Caco-2 (cell line): ENCODE results near the gene P2RX1. TPM values are rescaled to one million over a fixed set of nuclear protein-coding genes. Genes with fewer than 3 reads are reported as not detected.

Source experiments
- BruUV-seq: library from RNA; stranded (reverse); fragments of 400-500 nt; replicated peaks from 2 replicates; lab custom pipeline; 2021; lab: Mats Ljungman, UMichigan
- CTCF ChIA-PET: fragments of 300-600 bp; sonication (Branson Sonifier 250); formaldehyde crosslinking; loops from one replicate; lab custom pipeline; 2022; ENCODE audit warnings: antibody characterized with exemption; lab: Charles Lee
- POLR2A ChIA-PET: fragments of 300-600 bp; sonication (Branson Sonifier 250); formaldehyde crosslinking; loops from one replicate; lab custom pipeline; 2022; ENCODE audit warnings: antibody characterized with exemption; lab: Charles Lee
- DNase-seq, 2 experiments: peaks; one replicate each; pipeline versions ENCODE4 v3.0.0 to v3.0.0-alpha.2; 2020 to 2022
- H3K27me3 ChIP-seq: replicated peaks from 2 replicates; pipeline ENCODE4 v1.6.0; 2011; ENCODE audit warnings: low read length; ENCODE audit not compliant: control insufficient read depth, insufficient read depth
- H3K36me3 ChIP-seq: 2 replicates; pipeline ENCODE4 v1.5.1; 2011; ENCODE audit warnings: low read length; ENCODE audit not compliant: control insufficient read depth, insufficient read depth
- H3K4me1 ChIP-seq: fragments of 250-450 bp; sonication (Bioruptor Pico); 2 replicates; pipeline ENCODE4 v1.5.1; 2020; ENCODE audit warnings: mild to moderate bottlenecking
- H3K4me3 ChIP-seq: 2 replicates; pipeline ENCODE4 v1.5.1; 2011; ENCODE audit warnings: low read depth, mild to moderate bottlenecking, control low read depth, low read length
- H3K9me3 ChIP-seq: fragments of 250-450 bp; sonication (Bioruptor Pico); 2 replicates; pipeline ENCODE4 v1.5.1; 2020; ENCODE audit warnings: mild to moderate bottlenecking, moderate library complexity
- H3K27ac Mint-ChIP-seq: one replicate; pipeline ENCODE4 v1.8.0; 2022; ENCODE audit warnings: mixed read lengths; ENCODE audit not compliant: unreplicated experiment
- H3K27me3 Mint-ChIP-seq: one replicate; pipeline ENCODE4 v1.8.0; 2022; ENCODE audit warnings: mixed read lengths; ENCODE audit not compliant: insufficient read depth, unreplicated experiment
- H3K36me3 Mint-ChIP-seq: one replicate; pipeline ENCODE4 v1.8.0; 2022; ENCODE audit warnings: mild to moderate bottlenecking, mixed read lengths; ENCODE audit not compliant: insufficient read depth, unreplicated experiment
- H3K4me1 Mint-ChIP-seq: one replicate; pipeline ENCODE4 v1.8.0; 2022; ENCODE audit warnings: low read depth, mixed read lengths; ENCODE audit not compliant: unreplicated experiment
- H3K4me3 Mint-ChIP-seq: one replicate; pipeline ENCODE4 v1.8.0; 2022; ENCODE audit warnings: mild to moderate bottlenecking, moderate library complexity, mixed read lengths; ENCODE audit not compliant: unreplicated experiment
- H3K9me3 Mint-ChIP-seq: one replicate; pipeline ENCODE4 v1.8.0; 2022; ENCODE audit warnings: mixed read lengths; ENCODE audit not compliant: unreplicated experiment
- CTCF ChIP-seq, 2 experiments: fragments of 200-600 bp in 1 of 2; IDR thresholded peaks; 1 replicate in 1 of 2; 2 replicates in 1 of 2; pipeline versions ENCODE4 v1.5.1 to v1.8.0; 2011 to 2022; ENCODE audit warnings: antibody characterized with exemption in 1 of 2, control low read depth in 1 of 2, inconsistent platforms in 1 of 2, low read depth in 1 of 2, low read length in 1 of 2, mild to moderate bottlenecking in 1 of 2, moderate library complexity in 1 of 2; ENCODE audit not compliant: insufficient read depth in 1 of 2, severe bottlenecking in 1 of 2, unreplicated experiment in 1 of 2
- intact Hi-C: fragments of 100-400 bp; cut with micrococcal nuclease; formaldehyde crosslinking; loops from one replicate; pipeline ENCODE4 v1.10.0; 2022; ENCODE audit not compliant: unreplicated experiment
- total RNA-seq: library from RNA; stranded (reverse); gene quantifications from 2 replicates; pipeline ENCODE4 v1.2.3, GENCODE V29; 2022

The P2RX1 gene
- total RNA-seq, 1 experiment from 2014 or later, result 0.23 TPM

- BruUV-seq, result no TSS peak
- Histone ChIP-seq H3K4me1 (peaks cover 7% of the 10 kb centered on the region; the same call in 1 of the 2 replicates), H3K27me3 (no peaks in the 10 kb centered on the region), H3K4me3 (no peak overlapping the region), H3K9me3 (no peaks in the 10 kb centered on the region), H3K36me3 (no peaks in the 10 kb centered on the region)
- no peaks in the 10 kb centered on the region for H3K9me3 Mint-ChIP-seq
- H3K4me1 Mint-ChIP-seq, result peaks cover 9% of the 10 kb centered on the region
- intact Hi-C loops, result no loop called here
- no peak for DNase-seq
- no peak overlapping the region for H3K27ac Mint-ChIP-seq
- H3K27me3 Mint-ChIP-seq, result no peaks in the 10 kb centered on the region
- POLR2A ChIA-PET, result no interaction called here
- TF ChIP-seq CTCF (IDR thresholded peaks at IDR 0.05; ENCODE audit: insufficient read depth in 1 of 2, low read depth in 1 of 2, low read length in 1 of 2, severe bottlenecking in 1 of 2, unreplicated experiment in 1 of 2), result no peak
- H3K4me3 Mint-ChIP-seq, result no peak overlapping the region
- no peaks in the 10 kb centered on the region for H3K36me3 Mint-ChIP-seq
- CTCF ChIA-PET, result interaction anchor here (0.6 kb wide), 1 partner anchor 554 kb away, joined by 3 read pairs; no protein-coding TSS in a partner anchor
Measured at GRCh38 chr17:3897731-3898130, 18.5 kb downstream of the P2RX1 start.

DNA sequence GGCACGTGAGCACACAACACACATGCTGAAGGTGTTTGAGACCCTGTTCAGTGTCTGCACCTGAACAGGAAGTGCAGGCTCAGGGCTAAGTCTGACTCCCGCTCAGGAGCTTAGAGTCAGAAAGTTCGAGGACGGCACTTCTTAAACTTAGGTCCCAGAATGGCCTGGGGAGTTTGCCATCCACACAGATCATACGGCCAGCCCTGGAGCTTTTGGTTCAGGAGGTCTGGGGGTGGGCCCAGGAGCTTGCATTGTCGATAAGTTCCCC is 19.4 kb downstream of the P2RX1 start:
- Histone ChIP-seq H3K9me3 (no peaks in the 10 kb centered on the region), H3K27me3 (no peaks in the 10 kb centered on the region), H3K4me1 (peaks cover 7% of the 10 kb centered on the region; the same call in 1 of the 2 replicates), H3K4me3 (no peak overlapping the region), H3K36me3 (no peaks in the 10 kb centered on the region)
- H3K36me3 Mint-ChIP-seq, result peaks cover 2% of the 10 kb centered on the region
- peaks cover 9% of the 10 kb centered on the region for H3K4me1 Mint-ChIP-seq
- H3K27me3 Mint-ChIP-seq, result no peaks in the 10 kb centered on the region
- ChIA-PET CTCF (no interaction called here), POLR2A (no interaction called here)
- no TSS peak for BruUV-seq
- H3K4me3 Mint-ChIP-seq, result no peak overlapping the region
- no peak for TF ChIP-seq CTCF (IDR thresholded peaks at IDR 0.05; ENCODE audit: insufficient read depth in 1 of 2, low read depth in 1 of 2, low read length in 1 of 2, severe bottlenecking in 1 of 2, unreplicated experiment in 1 of 2)
- intact Hi-C loops, result no loop called here
- no peak overlapping the region for H3K27ac Mint-ChIP-seq
- no peak for DNase-seq
- no peaks in the 10 kb centered on the region for H3K9me3 Mint-ChIP-seq

DNA sequence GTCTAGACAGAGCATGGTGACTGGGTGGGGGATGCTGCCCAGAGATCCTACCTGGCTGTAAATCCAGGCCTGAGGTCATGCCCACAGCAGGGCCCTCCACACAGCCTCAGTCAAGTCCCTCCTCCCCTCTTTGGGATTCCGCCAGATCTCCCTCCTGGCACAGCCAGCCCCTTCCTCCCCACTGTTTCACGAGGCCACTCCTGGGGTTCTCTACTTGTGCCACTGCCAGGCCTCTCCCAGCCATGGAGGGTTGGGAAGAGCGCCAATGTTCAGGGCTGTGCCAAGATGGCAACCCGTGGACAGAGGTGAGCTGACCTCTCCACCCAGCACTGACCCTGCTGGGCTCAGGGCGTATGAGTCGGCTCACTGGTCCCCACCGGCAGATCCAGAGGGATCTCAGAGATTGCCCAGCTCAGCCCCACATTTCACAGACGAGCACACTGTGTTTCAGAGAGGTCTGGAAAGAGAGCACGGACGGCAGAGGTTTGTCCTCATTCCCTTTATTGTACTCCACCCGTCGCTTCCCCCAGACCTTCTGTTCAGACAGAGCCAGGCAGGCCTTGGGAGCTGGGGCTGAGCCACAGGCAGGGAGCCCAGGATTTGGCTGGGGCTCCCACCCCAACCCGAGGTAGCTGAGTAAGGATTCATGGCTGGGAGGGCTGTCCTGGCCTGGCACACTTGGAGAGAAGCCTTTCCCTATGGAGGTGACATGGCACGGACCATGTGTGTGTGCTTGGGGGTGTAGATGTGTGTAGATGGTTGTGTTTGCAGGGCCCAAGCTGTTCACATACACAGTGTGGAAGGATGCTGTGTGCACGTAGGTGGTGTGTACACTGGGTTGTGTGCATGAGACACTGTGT is 19.9 kb downstream of the P2RX1 start:
- Mint-ChIP-seq H3K4me3 (no peak overlapping the region), H3K27ac (no peak overlapping the region), H3K9me3 (no peaks in the 10 kb centered on the region), H3K36me3 (peaks cover 7% of the 10 kb centered on the region), H3K4me1 (peaks cover 9% of the 10 kb centered on the region), H3K27me3 (no peaks in the 10 kb centered on the region)
- no peak for DNase-seq
- ChIA-PET POLR2A (no interaction called here), CTCF (no interaction called here)
- intact Hi-C loops, result no loop called here
- Histone ChIP-seq H3K4me1 (peaks cover 7% of the 10 kb centered on the region; the same call in 1 of the 2 replicates), H3K36me3 (no peaks in the 10 kb centered on the region), H3K9me3 (no peaks in the 10 kb centered on the region), H3K4me3 (no peak overlapping the region), H3K27me3 (no peaks in the 10 kb centered on the region)
- no peak for TF ChIP-seq CTCF (IDR thresholded peaks at IDR 0.05; ENCODE audit: insufficient read depth in 1 of 2, low read depth in 1 of 2, low read length in 1 of 2, severe bottlenecking in 1 of 2, unreplicated experiment in 1 of 2)
- BruUV-seq, result no TSS peak
